NCI-H2196 treated with DMSO at 0.1 percent for 48 hours (cell line): ENCODE results near the gene DENND10.
"Not testable (repeated sequence)": the region's sequence is repeated elsewhere in the genome, so short reads cannot be mapped to it uniquely, and the experiment has no call there.

Source experiments
- DNase-seq: peaks from one replicate; lab custom pipeline; 2025; ENCODE audit not compliant: unreplicated experiment; lab: John Stamatoyannopoulos, UW

DENND10 gene

DNA sequence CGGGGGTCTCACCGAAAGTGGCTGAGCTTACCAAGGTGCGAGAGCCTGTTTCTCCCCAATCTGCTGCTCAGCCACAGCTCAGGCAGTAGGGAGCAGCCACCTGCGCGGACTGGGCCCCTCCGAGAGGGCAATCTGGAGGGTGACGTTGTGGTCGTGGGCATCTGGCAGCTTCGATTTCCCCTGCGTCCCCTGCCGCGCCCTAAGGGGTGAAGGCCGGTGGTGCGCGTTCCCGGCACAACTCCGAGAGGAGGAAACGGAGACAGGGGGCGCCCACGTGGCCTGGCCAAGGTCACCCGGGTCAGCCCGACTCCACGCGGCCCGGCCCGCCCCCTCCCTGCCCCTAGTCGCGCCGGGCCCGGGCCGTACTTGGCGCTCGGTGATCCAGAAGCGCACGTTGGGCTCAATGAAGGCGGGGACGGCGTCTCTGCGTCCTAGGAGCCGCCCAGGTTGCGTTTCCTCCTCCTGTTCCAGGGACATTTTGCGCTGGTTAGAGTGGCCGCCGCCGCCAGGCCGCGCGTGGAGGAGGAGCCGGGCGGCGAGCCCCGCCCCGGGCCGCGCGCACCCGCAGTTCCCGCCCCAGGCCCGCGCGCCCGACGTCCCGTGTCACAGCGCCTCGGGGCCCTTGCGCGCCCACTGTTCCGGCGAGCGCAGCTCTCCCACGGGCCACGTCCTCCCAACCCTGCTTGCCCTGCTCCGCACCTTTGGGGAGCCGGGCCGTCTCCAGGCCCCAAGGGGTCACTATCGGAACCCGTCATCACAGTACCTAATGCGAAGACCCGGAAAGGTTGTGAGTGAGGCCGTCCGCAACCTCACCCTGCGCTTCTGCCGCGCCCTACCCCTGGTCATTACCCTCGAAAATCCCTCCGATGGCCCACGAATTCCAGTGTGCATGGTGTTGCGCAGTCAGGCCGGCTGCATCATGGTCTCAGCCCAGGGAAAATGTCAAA lies 61.5 kb downstream of the DENND10 start, which contains the start of gene SFXN4:
Gene SFXN4 (minus strand): TSS at position 544 of the 947 bp plus-strand sequence. CDS start 67 bp downstream, at position 477.
- peak; percentile 37 for DNase-seq

DNA sequence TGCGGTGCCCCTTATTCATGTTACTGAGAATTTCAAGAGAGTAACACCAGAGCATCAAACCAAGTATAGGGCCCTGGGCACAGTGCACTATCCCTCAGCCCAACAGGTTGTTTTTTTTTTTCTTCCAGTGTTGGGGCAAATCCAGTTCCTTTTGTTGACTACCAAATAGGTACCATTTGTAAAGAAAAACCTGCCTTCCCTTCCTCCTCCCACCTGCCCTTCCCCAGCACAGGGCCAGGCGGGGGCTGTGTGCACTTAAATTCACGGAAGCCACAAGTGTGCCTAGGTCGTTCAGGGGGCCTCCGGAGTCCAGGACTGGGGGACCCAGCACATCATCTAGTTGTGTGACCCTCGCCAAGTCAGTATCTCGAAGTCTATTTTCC lies 62.2 kb downstream of the DENND10 start:
- no peak for DNase-seq

DNA sequence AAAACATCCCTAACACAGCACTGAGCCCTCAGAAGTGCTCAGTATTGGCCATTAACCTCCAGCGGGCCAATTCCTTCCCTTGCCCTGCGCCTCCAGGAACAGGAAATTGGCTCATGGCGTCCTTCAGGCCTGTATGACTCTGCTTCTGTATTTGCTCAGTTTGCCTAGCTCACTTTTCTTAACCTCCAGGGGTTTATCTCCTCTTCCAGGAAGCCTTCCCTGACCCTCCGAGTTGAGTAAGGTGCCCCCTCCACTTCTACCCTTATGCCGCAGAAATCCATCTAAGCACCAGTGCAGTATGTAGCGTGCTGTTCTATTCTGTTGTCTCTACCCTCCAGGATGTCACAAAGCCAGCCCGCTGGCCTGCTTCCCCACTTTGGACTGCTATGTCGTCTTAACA lies 62.7 kb downstream of the DENND10 start:
- DNase-seq, result no peak

DNA sequence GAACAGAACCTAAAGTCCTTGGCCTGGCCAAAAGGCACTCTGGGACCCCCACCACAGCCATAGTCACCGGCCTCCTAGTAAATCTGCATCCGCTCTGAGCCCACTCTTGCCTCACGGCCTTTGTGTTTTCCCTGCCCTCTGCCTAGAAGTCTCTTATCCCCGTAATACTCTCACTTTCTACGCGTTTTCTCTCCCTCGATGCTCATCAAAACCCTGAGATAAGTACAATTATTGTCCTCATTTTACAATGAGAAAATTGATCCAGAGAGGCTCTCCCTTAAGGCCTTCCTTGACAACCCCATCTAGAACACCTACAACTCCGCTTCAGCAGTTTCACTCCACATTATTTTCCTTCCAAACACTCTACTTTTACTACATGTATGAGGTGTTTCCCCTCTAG lies 63.1 kb downstream of the DENND10 start:
- no peak for DNase-seq

DNA sequence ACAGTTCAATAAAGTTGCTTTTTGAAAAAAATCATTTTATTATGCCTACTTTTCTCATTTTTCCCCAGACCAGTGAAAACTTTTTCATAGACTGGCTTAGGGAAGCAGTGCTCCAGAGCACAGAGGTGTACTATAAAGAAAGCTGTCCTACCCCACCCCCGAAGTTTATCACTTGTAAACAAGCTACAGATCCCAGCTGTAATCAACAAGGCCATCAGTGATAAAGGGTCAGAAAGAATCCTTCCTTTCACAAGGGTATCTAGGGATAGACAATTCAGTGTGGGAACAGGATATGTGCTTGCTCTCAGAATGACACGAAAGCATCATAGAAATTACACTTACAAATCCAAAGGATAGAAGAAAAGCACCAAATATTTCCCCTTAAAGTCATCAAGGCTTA lies 70.2 kb downstream of the DENND10 start:
- DNase-seq, result no peak

DNA sequence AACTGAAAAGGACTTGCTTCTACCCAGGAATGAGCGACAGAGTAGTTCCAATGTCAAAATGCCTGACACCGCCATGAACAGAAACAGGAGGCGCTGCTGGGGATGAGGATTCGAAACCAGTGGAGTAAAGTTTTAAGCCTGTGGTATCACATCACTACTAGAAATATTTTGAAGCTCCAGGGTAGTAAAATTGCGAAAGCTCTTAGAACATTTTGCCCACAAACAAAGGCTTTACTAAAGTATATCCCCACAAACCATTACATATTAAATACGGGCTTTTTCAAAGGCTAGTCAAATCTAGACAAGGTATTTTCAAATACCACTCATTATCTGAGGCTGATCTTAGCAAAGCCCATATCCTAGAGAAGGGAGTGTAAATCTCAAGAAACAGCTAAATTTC lies 72.3 kb downstream of the DENND10 start:
- no peak for DNase-seq

DNA sequence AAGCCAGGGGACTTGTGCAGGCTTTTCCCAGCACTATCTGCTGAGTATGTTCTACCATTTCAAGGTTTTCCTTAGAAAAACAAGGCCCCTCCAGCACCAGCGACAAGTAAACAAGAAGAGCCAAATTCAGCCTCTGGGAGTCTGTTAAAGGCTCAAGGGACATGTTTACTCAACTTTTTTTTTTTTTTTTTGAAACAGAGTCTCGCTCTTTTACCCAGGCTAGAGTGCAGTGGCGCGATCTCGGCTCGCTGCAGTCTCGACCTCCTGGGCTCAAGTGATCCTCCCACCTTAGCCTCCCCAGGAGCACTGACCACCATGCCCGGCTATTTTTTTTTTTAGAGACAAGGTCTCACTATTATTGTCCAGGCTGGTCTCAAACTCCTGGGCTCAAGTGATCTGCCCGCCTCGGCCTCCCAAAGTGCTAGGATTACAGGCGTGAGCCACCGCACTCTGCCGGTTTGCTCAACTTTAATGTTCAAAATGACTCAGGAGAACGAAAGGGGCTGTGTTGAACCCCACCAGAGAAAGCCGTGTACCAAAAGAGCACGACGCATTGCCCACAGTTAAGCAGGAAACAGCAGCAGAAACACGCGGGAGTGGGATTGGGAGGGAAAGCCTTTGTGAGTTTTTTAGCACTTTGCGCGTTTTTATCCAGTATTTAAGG lies 73.9 kb downstream of the DENND10 start:
- DNase-seq, result no peak

DNA sequence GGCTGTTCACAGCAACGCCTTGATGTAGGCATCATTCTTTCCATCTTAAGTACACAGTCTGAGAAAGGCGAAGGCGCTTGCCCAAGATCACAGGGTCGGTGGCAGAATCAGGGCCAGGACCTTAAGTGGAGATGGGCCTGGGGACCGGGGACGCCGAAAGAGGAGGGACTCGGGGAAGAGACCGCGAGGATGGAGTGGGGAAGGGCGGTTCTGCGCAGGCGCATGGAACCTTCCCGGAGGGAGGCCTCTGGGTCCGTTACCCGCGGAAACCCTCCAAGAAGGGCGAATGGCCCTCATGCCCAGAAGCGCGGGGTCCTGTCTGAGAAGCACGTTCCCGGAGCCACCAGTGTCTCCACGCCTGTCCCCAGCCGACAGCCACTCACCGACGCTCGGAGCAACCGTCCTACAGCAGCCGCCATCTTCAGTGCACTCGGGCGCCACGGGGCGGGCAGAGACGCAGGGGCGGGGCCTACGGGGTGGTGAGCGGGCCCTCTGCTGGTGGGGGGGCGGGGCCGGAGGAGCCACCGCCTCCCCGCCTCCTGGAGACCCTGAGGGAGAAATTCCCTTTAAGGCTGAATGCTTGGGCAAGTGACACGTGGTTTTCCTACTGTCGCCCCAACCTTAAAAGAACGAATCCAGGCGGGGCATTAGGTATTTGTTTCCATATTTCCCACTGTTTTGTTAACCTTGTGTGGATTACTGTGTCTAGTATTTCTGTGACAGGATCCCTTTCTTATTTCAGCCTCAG lies 74.6 kb downstream of the DENND10 start, which contains the start of gene PRDX3:
Gene PRDX3 (minus strand): TSS at position 441 of the 748 bp plus-strand sequence. CDS start 22 bp downstream, at position 419.
- DNase-seq, result peak; percentile 47

DNA sequence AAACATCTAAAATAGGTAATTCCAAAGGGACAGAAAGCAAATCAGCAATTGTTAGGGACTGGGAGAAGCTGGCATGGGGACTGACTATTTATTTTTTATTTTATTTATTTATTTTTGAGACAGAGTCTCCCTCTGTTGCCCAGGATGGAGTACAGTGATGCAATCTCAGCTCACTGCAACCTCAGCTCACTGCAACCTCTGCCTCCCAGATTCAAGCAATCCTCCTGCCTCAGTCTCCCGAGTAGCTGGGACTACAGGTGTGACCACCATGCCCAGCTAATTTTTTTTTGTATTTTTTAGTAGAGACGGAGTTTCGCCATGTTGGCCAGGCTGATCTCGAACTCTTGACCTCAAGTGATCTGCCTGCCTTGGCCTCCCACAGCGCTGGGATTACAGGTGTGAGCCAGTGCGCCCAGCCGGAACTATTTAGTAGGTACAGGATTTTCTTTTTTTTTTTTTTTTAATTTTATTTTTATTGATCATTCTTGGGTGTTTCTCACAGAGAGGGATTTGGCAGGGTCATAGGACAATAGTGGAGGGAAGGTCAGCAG lies 77.0 kb downstream of the DENND10 start:
- not testable (repeated sequence) for DNase-seq

DNA sequence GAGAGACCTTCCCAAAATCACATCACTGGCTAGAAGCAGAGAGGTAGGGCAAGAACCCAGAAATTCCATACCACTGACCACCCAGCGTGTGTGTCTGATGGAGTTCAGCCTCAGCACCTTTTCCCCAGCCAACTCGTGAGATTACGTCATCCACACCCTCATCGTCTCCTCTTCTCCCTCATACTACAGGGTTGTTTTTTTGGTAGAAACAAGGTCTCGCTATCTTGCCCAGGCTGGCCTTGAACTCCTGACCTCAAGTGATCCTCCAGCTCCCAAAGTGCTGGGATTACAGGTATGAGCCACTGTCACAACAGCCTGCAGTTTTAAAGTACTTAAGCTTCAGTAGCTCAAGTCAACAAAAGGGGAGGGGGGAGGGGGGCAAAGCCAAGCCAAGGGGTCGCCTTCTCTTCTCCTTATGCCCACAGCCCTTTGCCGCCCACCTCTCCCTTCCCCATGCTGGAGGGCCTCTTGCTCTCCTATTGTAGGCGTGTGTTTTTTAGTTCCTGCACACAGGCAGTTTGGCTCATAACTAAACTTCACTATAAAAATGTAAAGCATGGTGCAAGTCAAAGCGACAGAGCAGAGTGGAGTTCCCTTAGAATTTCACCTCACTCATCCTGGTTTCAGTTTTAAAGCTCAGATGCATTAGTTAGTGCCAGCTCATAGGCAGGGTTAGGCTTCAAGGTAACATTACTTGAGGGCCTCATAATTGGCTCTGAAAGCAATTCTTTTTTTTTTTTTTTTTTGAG lies 79.9 kb downstream of the DENND10 start:
- DNase-seq, result no peak
